Transverse colon (tissue), 4 donors: Measurements from ENCODE around the gene ALDOA. TPM values are rescaled to one million over a fixed set of nuclear protein-coding genes. Genes with fewer than 3 reads are reported as not detected.

ENCODE experiments used
- DNase-seq: peaks from one replicate; pipeline ENCODE4 v3.0.0-alpha.2; 2019
- H3K27ac ChIP-seq, 4 donors: fragments of 200-600 bp; sonication (generic); 2 replicates each; pipeline ENCODE4 v1.5.1; 2016 to 2018; ENCODE audit warnings: inconsistent platforms in 4 of 4
- H3K27me3 ChIP-seq: fragments of 200-600 bp; sonication (generic); 2 replicates; pipeline ENCODE4 v1.5.1; 2017; ENCODE audit warnings: inconsistent platforms
- H3K36me3 ChIP-seq, 4 donors: fragments of 200-600 bp; sonication (generic); 2 replicates each; pipeline ENCODE4 v1.5.1; 2017 to 2019; ENCODE audit warnings: inconsistent platforms in 4 of 4
- H3K4me1 ChIP-seq, 4 donors: fragments of 200-600 bp; sonication (generic); 2 replicates each; pipeline ENCODE4 v1.5.1; 2017 to 2020; ENCODE audit warnings: inconsistent platforms in 4 of 4
- H3K4me3 ChIP-seq, 4 donors: fragments of 200-600 bp; sonication (generic); 1 replicate in 1 of 4; 2 replicates in 3 of 4; pipeline versions ENCODE4 v1.5.1 to v1.6.1; 2017 to 2019; ENCODE audit warnings: inconsistent platforms in 4 of 4
- H3K9me3 ChIP-seq, 2 donors: fragments of 200-600 bp; sonication (generic); 2 replicates each; pipeline ENCODE4 v1.5.1; 2017 to 2019; ENCODE audit warnings: inconsistent platforms in 2 of 2
- EP300 ChIP-seq: sonication (generic); formaldehyde crosslinking; IDR thresholded peaks from one replicate; pipeline ENCODE4 v1.6.1; 2017; ENCODE audit warnings: antibody characterized with exemption, low read depth
- POLR2A ChIP-seq: fragments of 450-650 bp; IDR thresholded peaks from one replicate; pipeline ENCODE4 v1.6.1; 2016; ENCODE audit warnings: antibody characterized with exemption, mild to moderate bottlenecking, moderate library complexity
- POLR2AphosphoS5 ChIP-seq, 3 donors: sonication (generic); formaldehyde crosslinking; IDR thresholded peaks; one replicate each; pipeline ENCODE4 v1.6.1; 2016; ENCODE audit warnings: antibody characterized with exemption in 3 of 3
- WGBS, 2 donors: methylation state at CpG; one replicate each; pipeline ENCODE4 v1.1.5; 2018; ENCODE audit warnings: low coverage in 1 of 2; 5-methylcytosine and 5-hydroxymethylcytosine counted together
- in situ Hi-C, 4 donors: fragments of 200-750 bp; cut with MboI; loops; one replicate each; pipeline versions ENCODE4 v1.15.0 to v1.15.1; 2017; ENCODE audit warnings: low sequenced_read_pairs in 3 of 4, low pct_ligation_motif_present in 1 of 4, low pct_unique_long_range_greater_than_20kb in 1 of 4
- intact Hi-C: fragments of 100-400 bp; cut with DNase I; formaldehyde crosslinking; loops from one replicate; pipeline ENCODE4 v1.15.1; 2023; ENCODE audit warnings: low total_unique reads
- total RNA-seq, 4 donors: library from RNA; depleted of rRNA; stranded (reverse); fragments of >200 nt; gene quantifications; one replicate each; pipeline ENCODE4 v1.1.0, GENCODE V29; 2016
- TF ChIP-seq, protein P1 (sequence below), 5 experiments: fragments of 200-600 bp in 3 of 5; fragments of 450-650 bp in 2 of 5; sonication (generic) in 3 of 5; IDR thresholded peaks; 1 replicate in 2 of 5; 2 replicates in 3 of 5; pipeline ENCODE4 v1.5.1; 2016 to 2017; ENCODE audit warnings: antibody characterized with exemption in 5 of 5, inconsistent platforms in 3 of 5, mild to moderate bottlenecking in 2 of 5, moderate library complexity in 1 of 5

The ALDOA gene
- total RNA-seq, 4 donors from 2014 or later, result 778 to 1,392 (median 1,174) TPM

DNA sequence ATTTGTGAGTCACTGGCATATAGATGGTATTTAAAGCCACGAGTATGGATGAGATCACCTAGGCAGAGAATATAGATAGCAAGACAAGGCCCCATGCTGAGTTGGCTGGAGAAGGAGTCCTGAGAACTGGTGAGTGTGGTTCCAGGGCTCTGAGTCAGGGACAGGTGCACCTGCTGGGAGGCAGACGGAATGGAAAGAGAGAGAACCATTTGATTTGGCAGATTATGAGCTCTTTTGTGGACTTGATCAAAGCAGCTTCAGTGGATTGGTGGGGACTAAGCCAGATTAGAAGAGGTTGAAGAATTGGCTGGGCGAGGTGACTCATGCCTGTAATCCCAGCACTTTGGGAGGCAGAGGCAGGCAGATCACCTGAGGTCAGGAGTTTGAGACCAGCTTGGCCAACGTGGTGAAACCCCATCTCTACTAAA, 46.8 kb upstream of the ALDOA start:
- WGBS, 2 donors, result 75 to 83% methylated on average over 1 to 4 of the region's 4 CpGs
- DNase-seq, result no peak
- intact Hi-C loops, result loop anchor here (5.0 kb wide), 1 partner anchor 1761 kb away; no protein-coding TSS in a partner anchor
- H3K27ac ChIP-seq, result no peak overlapping the region
- in situ Hi-C loops, result loop anchor here in 2 of 4 donors (25.0 kb wide), 2 partner anchors 156 to 331 kb away; partner anchors contain the start of genes CDIPT (in 2 of the 2) and QPRT (in 1 of the 2)
- peaks cover 0 to 10% (median 4%) of the 10 kb centered on the region in 4 donors for H3K4me1 ChIP-seq
- H3K9me3 ChIP-seq, result no peaks in the 10 kb centered on the region
- no peak overlapping the region for H3K4me3 ChIP-seq
- no peaks in the 10 kb centered on the region for H3K36me3 ChIP-seq
- TF ChIP-seq POLR2A (no peak), EP300 (no peak), POLR2AphosphoS5 (IDR thresholded peaks at IDR 0.05) (no peak)
- TF ChIP-seq, protein P1, sequence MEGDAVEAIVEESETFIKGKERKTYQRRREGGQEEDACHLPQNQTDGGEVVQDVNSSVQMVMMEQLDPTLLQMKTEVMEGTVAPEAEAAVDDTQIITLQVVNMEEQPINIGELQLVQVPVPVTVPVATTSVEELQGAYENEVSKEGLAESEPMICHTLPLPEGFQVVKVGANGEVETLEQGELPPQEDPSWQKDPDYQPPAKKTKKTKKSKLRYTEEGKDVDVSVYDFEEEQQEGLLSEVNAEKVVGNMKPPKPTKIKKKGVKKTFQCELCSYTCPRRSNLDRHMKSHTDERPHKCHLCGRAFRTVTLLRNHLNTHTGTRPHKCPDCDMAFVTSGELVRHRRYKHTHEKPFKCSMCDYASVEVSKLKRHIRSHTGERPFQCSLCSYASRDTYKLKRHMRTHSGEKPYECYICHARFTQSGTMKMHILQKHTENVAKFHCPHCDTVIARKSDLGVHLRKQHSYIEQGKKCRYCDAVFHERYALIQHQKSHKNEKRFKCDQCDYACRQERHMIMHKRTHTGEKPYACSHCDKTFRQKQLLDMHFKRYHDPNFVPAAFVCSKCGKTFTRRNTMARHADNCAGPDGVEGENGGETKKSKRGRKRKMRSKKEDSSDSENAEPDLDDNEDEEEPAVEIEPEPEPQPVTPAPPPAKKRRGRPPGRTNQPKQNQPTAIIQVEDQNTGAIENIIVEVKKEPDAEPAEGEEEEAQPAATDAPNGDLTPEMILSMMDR (IDR thresholded peaks at IDR 0.05), result no peak
- H3K27me3 ChIP-seq, result no peaks in the 10 kb centered on the region

DNA sequence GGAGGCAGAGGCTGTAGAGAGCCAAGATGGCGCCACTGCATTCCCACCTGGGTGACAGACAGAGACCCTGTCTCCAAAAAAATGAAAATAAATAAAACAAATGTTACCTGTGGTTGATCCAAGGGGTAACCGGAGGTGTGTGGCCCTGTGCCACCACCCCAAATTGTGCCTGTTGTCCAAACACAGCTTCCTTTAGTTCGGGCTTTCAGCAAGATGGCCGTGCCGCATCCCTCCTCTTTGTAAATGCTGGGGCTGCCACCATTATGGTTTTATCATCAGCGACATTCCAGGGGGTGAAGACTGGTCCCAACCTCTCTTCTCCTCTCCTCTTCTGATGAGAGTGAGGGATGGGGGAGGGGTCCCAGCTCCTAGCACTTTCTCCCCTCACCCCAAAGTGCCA, 42.7 kb upstream of the ALDOA start, which contains the start of gene C16orf92:
C16orf92 (plus strand) TSS at position 312 of the 400 bp plus-strand sequence. CDS start 143 bp downstream, outside the sequence.
- H3K4me3 ChIP-seq, result no peak within 1 kb of the TSS
- DNase-seq, result no peak
- peaks cover 0 to 10% (median 4%) of the 10 kb centered on the region in 4 donors for H3K4me1 ChIP-seq
- WGBS, 2 donors, result 77 to 79% methylated on average over 6 of the region's 6 CpGs
- no peaks in the 10 kb centered on the region for H3K36me3 ChIP-seq
- H3K27me3 ChIP-seq, result peaks cover 31% of the 10 kb centered on the region
- TF ChIP-seq POLR2AphosphoS5 (IDR thresholded peaks at IDR 0.05) (no peak), EP300 (no peak), POLR2A (no peak)
- TF ChIP-seq, protein P1 (IDR thresholded peaks at IDR 0.05), result no peak
- intact Hi-C loops, result loop anchor here (5.0 kb wide), 1 partner anchor 326 kb away; no protein-coding TSS in a partner anchor
- no peak within 1 kb of the TSS for H3K27ac ChIP-seq
- H3K9me3 ChIP-seq, result no peaks in the 10 kb centered on the region
- in situ Hi-C loops, result loop anchor here (10.0 to 25.0 kb wide), 3 partner anchors 161 to 336 kb away; partner anchors contain the start of genes CDIPT (in 2 of the 4) and QPRT (in 1 of the 4)

DNA sequence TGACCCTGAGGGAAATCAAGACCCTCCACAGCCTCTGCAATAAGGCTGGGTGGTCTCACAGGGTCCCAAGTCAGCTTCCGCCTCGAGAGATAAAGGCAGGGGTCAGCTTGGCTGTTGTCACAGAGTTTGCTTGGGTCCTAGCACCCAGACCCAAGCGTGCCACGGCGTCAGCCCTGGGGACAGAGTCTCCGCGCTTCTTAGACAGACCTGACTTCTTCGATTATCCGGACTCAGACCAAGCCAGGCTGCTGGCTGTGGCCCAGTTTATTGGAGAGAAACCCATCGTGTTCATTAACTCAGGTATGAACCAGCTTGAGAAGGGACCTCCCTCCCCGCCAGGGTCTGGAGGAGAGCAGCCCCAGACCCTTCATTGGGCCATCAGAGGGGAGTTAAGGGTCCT, 42.0 kb upstream of the ALDOA start:
- no peak overlapping the region for H3K4me3 ChIP-seq
- H3K4me1 ChIP-seq, result peaks cover 0 to 10% (median 4%) of the 10 kb centered on the region in 4 donors
- intact Hi-C loops, result loop anchor here (5.0 kb wide), 1 partner anchor 326 kb away; no protein-coding TSS in a partner anchor
- TF ChIP-seq POLR2A, result no peak
- TF ChIP-seq, protein P1 (IDR thresholded peaks at IDR 0.05), result no peak
- no peak for TF ChIP-seq POLR2AphosphoS5 (IDR thresholded peaks at IDR 0.05)
- TF ChIP-seq EP300, result no peak
- 79% methylated on average over 11 of the region's 11 CpGs; no CpG with 5 or more reads in 1 of the 2 donors for WGBS, 2 donors
- peaks cover 38% of the 10 kb centered on the region for H3K27me3 ChIP-seq
- in situ Hi-C loops, result loop anchor here (10.0 to 25.0 kb wide), 3 partner anchors 161 to 336 kb away; partner anchors contain the start of genes CDIPT (in 2 of the 4) and QPRT (in 1 of the 4)
- no peaks in the 10 kb centered on the region for H3K36me3 ChIP-seq
- no peaks in the 10 kb centered on the region for H3K9me3 ChIP-seq
- DNase-seq, result no peak
- H3K27ac ChIP-seq, result no peak overlapping the region

DNA sequence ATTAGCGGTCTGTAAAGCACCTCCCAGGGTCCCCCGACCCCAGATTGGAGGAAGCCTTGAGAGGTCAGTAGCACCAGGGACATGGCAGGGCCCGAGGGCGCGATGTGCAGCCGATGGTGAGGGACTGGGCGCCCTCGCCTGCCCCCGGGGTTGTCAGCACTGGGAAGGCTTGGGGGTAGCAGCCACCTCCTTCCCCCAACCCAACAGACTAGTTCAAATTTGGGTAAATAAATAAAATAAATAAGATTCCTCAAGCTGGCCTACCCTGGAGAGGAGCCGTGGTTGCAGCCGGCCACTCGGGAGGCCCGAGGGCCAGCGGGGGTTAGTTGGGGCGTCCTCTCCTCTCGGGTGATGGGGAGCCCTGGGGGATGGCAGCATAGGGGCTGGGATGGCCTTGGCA, 41.1 kb upstream of the ALDOA start:
- H3K4me1 ChIP-seq, result peaks cover 0 to 10% (median 4%) of the 10 kb centered on the region in 4 donors
- 68% methylated on average over 16 of the region's 16 CpGs; no CpG with 5 or more reads in 1 of the 2 donors for WGBS, 2 donors
- DNase-seq, result no peak
- intact Hi-C loops (loop anchor here (5.0 kb wide), 1 partner anchor 327 kb away; no protein-coding TSS in a partner anchor), in situ Hi-C loops (loop anchor here (10.0 to 25.0 kb wide), 3 partner anchors 162 to 337 kb away; partner anchors contain the start of genes CDIPT (in 2 of the 4) and QPRT (in 1 of the 4))
- no peak overlapping the region for H3K27ac ChIP-seq
- no peaks in the 10 kb centered on the region for H3K9me3 ChIP-seq
- no peaks in the 10 kb centered on the region for H3K36me3 ChIP-seq
- peaks cover 46% of the 10 kb centered on the region for H3K27me3 ChIP-seq
- TF ChIP-seq EP300, result no peak
- no peak for TF ChIP-seq POLR2A
- TF ChIP-seq, protein P1 (IDR thresholded peaks at IDR 0.05), result no peak
- TF ChIP-seq POLR2AphosphoS5 (IDR thresholded peaks at IDR 0.05), result no peak
- no peak overlapping the region for H3K4me3 ChIP-seq
